Activated CD8-positive, alpha-beta memory T cell treated with anti-CD3 and anti-CD28 coated beads for 24 hours (primary cell): ENCODE results near the gene GLO1.
A peak's percentile ranks its signal among the peaks of the same experiment; 100 is the strongest.

Experiments used
- DNase-seq: peaks from one replicate; pipeline ENCODE4 v3.0.0-alpha.2; 2020

GLO1 gene

DNA sequence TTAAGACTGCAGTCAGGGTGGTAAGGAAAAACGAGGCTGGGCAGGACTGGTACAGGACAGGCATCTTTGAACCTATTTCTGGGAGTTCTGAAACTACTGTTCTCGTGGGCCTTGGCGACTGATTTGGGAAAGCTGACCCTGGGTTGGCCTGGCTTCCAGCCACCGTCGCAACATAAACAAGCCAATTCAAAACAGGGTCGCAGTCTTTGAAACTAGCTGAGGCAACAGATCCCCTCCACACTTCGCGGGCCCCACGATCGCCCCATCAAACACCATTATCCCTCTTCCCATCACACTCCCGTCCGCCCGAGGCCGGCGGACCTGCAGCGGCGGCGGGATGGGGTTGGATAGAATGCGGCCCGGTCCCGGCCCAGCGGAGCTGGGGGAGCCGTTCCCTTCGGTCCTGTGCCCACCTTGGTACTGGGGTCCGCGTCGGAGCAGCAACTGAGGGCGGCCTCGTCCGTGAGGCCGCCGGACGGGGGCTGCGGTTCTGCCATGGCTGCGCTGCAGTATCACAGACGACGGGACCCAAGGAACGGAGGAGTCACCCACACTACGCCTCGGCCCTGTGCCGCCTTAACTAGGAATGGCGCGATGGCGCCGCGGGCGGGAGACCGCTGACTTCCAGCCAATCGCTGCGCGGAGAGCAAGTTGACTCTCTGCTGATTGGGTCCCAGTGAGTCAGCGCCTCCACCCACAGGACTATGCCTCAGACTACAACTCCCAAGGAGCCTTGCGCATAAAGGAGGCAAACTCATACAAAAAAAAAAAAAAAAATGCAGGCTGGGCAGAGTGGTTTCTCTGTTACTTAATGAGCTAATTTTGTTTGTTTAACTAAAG is at the start of gene GLO1:
Gene GLO1 (minus strand): TSS at position 588 of the 840 bp plus-strand sequence. CDS start 91 bp downstream, at position 497.
- peak; percentile 96 for DNase-seq

DNA sequence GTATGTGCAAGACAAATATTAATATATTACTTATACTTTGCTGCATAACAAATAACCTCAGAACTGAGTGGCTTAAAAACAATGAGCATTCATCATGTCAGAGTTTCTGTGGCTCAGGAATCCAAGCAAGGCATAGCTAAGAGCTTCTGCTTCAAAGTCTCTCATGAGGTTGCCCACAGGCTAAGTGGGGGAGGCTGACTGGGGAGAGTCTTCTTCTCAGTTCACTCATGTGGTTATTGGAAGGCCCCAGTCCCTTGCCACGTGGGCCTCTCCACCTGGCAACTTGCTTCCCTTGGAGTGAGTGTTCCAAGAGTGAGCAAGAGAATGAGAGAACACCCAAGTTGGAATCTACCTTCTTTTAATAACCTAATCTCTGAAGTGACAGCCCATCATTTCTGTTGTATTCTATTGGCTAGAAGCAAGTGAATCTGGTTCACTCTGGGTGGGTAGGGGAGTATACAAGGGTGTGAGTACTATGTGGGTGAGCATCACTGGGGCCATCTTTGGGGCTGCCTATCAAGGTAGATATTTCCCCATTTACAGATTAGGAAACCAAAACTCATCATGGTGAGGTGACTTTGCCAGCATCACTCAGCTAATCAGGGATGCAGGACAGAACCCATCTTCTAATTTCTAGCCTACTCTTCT is 48.1 kb upstream of the GLO1 start:
- no peak for DNase-seq

DNA sequence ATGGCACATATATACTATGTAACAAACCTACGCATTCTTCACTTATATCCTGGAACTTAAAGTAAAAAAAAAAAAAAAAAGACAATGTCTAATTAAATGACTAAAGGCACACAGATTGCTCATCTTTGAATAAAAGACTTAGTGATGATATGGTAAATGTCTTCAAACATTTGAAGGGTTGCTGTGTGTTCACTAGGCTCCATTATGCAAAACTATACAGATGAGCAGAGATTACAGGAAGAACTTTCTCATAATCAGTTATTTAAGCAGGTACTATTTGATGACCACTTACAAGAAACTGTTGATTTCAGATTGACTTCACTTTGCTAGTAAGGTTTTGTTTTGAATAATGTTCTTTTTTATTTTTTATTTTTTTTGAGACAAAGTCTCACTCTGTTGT is 46.5 kb upstream of the GLO1 start:
- DNase-seq = no peak

DNA sequence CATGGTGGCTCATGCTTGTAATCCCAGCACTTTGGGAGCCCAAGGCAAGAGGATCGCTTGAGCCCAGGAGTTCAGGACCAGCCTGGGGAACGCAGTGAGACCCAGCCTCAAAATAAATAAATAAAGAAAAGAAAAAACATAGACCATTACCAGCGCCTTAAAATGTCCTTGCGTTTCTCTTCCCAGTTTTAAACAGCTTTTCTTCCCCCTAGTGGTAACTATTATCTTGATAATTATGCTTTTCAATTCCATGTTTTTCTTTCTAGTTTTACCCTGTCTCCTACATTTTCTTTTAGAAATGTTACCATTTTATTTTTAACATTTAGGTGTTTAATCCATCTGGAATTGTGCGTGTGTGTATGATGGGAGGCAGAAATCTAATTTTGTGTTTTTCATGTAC is 36.6 kb upstream of the GLO1 start:
- DNase-seq = no peak

DNA sequence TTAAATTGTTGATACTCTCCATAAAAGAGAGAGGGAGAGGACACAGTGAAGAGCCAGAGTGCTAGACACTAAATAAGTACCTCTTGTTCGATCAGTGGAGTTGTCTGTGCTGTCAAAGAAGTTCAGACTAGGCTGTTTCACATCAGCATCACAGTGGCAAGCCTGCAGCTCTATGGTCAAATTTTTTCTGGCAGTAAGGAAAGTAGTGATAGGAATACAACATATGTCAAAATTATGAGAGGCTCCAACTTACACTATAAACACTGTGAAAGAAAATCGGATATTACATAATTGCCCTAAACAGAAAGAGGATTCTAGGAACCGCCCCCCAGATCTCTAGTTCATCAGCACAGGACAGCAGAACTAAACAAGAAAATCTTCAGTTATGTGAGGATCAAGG is 35.3 kb upstream of the GLO1 start:
- DNase-seq = no peak

DNA sequence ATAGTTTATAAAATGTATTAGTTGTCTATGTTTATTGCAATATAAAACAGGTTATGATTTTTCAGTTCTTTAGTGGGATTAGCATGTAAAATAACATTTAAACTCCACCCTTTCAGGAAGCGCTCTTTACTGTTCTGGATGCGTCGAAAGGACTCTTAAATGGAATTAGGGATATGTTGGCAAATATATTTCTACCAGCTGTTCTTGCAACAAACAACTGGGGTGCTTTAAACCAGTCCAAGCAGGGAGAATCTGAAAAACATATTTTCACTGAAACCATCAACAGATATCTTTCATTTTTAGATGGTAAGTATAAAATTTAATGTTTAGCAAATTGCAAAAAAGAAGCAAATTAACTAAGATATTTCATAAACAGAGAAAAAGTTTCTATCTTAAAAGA is 34.0 kb upstream of the GLO1 start:
- DNase-seq = no peak

DNA sequence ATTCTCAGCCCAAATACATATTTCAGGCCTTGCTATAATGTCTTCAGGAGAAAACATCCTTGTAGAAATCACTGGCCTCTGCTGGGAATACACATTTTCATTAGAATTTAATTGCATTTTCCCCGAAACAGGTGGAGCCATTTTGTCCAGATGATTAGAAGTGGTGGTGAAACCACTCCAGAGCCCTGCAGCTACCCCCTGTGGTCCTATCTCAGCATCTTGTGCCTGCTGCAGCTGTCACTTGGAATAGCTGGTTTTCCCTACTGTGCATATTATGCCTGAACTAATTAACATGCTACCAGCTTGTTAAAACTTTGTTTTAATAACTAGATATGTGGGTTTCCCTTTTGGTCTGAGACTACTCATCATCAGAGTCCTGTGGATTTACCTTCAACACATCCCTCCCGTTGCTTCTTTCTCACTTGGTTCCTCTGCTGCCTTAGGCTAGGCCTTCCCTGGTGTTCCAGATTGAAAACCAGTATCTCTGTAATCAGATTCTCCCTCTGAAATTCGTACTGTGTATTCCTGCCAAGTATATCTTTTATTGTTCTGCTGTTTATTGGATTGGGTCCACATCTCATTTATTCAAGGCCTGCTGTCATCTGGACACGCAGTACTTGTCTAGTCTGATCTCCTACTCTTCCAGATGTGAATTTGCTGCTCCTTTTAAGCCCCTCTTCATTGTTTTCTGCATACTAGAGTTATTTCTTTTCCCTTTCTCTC is 27.4 kb upstream of the GLO1 start:
- no peak for DNase-seq

DNA sequence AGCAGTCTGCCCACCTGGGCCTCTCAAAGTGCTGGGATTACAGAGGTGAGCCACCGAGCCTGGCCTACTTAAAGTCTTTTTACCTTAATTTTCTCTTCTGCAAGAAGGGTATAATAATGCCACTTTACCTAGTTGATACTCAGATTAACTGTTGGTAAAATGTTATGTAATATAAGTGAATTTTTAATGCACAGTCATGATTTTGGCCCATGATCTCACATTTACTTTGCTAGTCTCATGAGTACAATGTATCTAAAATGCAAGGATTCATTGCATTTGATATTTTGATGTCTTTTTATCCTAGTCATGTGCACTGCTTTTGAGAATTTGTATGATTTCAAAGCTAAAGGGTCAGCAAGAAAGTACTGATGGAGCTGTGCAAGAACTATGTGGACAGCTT is 25.3 kb upstream of the GLO1 start:
- DNase-seq = no peak

DNA sequence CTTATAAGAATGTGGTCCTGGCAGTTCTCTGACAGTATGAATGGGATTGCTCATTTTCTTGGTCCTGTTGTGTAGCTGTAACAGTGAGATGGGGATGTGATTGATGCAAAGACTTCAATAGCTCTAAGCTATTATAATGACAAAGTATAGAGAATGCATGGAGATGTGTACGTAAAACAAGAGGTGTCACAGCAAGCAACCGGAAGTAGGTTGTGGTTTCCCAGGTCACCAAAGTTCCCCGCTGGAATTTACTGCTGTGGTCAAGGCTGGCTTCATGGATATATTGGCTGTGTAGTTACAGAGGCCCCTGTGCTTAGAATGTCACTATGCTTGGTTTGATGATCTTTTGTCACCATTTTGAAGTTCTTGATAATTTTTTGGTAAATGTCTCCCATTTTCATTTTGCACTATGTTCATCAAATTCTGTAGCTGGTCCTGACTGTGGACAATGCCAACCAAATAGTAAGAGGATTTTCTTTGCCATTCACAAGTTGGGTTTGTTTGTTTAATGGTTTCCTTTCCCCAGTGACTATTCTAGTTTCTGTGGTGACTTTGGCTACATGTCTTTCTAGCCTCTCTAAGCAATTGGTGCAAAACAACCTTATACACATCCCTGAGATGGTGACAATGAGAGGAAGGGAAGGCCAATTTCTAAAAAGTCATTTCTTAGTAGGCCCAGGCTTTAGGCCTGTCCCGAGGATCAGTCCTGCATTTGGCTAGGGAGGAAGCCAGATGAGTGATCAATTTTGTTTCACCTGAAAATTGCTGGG is 22.7 kb upstream of the GLO1 start:
- DNase-seq = no peak

DNA sequence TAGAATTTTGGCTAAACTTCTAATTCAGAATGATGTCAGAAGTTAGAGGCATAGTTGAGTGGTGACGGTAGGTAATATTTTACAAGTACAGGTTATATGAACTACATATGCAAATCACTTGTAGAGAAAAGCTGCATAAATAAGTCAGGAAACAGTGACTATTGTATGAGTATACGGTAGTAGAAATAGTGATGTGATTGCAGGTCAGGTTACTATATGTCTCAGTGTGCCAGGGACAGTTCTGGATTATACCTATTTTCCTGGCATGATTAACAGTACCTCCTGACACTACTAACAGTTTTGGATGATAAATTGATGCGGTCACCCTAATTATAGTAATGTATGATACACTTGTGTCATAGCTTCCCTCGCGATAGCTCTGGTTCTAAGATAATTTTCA is 21.4 kb upstream of the GLO1 start:
- no peak for DNase-seq

DNA sequence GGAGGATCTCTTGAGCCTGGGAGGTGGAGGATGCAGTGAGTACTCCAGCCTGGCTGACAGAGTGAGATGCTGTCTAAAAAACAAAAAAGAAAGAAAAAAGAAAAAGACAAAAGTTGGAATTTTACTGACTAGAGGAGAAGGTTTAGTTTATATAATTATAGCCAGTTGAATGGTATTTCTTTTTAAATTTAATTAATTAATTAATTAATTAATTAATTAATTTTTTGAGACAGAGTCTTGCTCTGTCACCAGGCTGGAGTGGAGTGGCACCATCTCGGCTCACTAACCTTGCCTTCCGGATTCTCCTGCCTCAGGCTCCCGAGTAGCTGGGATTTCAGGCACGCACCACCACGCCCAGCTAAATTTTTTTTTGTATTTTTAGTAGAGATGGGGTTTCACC is 20.8 kb upstream of the GLO1 start:
- no peak for DNase-seq

DNA sequence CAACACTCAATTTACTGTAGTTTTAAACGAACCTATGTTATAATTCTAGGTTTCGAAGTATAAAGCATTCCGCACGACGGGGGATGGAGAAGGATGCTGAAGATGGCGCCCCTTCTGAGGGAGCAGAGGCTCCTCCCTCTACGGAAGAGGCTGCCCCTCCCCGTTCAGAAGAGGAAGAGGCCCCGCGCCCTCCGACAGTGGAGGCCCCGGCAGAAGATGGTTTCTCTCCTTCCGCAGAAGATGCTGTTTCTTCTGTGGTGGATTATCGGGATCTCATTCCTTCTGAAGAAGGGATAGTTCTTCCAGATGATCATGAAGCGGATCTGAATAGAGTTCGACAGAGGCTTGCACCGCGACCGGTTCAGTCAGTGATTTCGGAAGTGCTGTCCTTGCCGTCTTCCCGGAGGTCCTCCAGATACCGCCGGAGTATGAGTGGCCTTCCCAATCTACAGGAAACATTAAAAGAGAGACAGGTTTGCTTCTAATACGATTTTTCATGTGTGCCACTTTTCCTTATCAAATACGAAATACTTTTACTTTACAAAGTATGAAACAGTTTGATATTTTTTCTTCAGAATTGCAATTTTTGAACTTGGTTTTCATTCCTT is 19.9 kb upstream of the GLO1 start:
- DNase-seq = no peak

DNA sequence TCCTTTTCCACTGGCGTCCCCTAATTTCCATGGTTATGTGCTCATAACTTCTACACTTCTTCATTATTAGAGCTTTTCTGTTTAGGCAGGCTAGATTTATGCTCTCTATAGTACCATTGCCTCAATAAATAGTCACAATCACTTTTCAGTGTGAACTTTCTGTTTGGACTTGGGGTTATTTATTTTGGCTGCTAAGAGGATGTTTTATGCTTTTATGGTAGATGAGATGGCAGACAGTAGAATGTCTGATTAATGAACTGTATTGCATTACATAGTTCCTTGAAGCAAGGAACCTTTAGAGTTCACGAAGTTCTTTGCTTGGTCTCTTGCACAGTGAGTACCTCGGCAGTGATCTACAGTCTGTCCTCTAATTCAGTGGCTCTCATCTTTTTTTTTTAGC is 19.1 kb upstream of the GLO1 start:
- DNase-seq = no peak

DNA sequence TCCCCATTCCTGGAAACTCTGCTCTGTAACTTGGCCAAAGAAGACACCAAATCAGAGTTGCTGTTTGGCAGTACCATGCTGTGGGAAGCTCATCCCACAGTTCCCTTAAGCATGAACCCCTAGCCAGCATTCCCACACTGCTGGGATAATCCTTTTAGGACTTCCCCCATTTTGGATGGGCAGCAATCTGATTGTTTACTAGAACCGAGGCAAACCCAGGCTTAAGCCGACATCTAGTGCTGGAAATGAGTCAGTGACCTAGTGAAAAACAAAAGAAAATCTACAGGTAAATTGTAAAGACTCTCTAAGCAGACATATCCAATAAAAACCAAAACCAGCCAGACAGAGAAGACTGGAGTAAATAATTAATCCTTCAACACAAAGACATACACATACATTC is 17.4 kb upstream of the GLO1 start:
- DNase-seq = no peak

DNA sequence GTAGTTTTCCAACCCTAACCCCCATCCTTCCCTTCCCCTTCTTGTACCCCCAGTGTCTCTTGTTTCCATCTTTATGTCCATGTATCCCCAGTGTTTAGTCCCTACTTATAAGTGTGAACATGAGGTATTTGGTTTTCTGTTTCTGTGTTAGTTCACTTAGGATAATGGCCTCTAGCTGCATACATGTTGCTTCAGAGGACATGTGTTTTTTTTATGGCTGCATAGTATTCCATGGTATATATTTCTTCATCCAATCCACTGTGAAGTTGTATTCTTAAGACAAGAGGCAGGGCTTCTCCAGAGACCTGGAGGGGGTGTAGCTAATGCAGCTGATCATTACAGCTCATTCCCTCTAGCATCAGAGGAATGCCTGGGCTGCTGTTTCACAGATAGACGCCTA is 16.4 kb upstream of the GLO1 start:
- DNase-seq = no peak

DNA sequence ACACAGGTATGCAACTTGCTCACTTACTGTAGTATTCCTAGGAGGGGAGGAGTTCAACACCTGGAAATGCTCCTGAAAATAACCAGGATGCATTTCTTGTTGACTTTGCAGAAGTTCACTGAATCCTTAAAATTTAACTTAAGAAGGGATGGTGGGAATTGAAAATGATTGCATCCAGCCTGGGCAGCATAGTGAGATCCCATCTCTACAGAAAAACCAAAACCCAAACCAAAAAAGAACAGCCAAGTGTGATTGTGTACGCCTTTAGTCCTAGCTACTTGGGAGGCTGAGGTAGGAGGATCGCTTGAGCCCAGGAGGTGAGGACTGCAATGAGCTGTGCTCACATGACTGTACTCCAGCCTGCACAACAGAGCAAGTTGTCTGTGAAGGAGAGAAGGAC is 13.9 kb upstream of the GLO1 start:
- DNase-seq = no peak

DNA sequence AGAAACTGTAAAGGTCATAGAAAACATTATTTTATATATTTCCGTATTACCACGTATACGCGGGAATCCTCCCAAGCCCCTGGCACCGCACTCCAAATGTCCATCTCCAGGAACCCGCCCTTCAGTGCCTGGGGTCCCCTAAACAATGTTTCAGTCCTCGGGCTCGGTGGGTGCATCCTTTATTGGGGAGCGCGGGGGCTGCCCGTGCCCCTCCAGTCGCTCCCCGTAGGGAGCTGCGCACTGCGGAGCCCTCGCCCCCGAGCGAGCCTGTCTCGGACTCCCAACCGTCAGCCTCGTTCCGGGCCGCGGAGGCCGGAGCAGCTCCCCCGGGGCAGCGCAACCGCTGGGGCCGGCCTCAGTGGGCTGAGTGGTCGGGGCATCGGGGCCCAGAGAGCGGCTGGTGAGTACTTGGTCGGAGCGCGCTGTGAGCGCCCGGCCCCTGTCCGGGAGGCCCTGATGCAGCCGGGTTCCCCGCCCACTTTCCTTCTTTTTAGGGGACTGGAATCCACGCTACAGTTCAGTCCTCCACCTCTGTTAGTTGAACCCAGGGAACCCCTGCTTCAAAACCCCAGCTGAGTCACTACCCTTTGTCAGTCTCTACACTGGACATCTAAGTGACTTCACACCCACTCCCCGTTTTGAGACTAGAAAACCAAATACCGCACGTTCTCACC is 12.2 kb upstream of the GLO1 start, which contains the start of gene DNAH8:
Gene DNAH8 (plus strand): TSS at position 296 of the 674 bp plus-strand sequence. CDS start 7,499 bp downstream, outside the sequence.
- DNase-seq = peak; percentile 73

DNA sequence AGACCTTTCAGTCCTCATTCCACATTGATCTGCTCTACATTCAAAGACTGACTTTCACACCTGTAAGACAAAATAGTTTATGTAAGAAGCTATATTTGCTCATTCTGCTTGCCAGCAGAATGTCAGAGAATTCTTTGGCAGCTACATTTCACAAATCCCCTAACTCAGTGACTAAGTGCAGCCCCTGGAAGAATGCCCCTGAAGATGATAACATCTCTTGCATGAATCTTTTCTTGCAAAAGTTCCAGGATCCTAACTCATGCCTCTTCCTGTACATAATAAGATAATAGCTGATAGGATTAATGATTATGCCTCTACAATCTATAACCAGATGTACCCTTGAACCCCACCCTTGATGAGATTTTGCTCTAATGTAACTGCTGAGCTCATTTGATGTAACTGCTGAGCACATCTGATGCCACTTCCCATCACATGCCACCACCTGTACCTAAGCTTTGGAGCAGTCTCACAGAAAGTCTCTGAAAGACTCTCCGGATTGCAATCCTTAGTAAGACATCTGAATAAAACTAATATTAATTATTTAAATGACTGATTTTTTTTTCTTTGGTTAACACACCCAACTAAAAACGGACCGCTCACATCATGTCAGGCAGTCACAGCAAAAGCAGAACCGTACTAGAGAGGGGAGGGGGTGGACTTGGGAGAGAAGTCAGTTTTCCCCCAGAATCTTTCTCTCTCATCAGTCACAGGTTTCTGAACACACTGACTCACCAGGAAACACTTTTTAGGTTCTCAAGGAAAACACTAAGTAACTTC is 11.5 kb upstream of the GLO1 start:
- no peak for DNase-seq

DNA sequence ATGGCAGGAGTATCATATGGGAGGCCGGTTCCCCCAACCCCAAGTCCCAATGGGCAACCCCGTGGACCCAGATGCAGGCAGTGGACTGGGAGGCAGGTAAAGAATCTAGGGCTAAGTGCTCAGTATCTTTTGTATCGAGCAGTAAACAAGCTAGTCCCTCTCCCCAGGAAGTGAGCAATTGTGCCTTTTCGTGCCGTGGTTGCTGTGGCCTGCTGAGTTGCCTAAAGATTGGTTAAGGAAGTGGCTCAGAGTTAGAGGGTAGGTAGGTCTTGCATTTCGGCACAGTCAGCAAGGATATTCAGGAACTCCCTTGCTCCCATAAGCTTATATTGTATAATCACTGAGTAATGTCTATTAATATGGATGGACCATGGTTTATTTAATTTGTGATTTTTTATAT is 10.9 kb upstream of the GLO1 start:
- DNase-seq = peak; percentile 74

DNA sequence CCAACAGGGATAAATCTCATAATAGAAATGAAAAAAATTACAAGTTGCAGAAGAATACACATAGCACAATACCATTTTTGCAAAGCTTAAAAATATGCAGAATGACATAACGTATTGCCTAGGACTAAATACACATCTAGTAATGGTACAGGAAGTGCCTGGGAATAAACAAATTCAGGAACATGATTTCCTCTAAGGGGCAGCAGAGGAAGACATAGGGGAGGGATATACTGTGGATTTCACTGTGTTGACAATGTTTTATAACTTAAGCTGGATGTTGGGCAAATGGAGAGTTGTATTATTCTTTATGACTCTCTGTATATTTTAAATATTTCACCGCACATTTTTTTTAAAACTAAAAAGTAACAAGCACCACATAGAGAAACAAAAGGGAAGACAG is 5.6 kb upstream of the GLO1 start:
- DNase-seq = no peak

DNA sequence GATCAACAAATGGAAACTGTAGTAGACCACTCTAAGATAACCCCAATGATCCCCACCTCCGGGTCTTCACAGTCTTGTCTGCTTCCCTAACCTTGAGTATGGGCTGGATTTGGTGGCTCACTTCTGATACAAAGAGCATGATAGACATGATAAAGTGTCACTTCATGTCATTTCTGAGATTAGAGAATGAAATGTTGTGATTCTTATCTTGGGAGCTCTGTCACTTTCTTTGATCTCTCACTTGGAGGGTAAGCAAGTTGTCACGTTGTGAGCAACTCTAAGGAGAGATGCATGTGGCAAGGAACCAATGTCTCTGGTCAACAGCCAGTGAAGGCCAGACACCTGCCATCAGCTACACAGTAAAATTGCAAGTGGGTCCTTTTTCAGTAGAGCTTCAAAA is 3.0 kb upstream of the GLO1 start:
- no peak for DNase-seq
